Kidney epithelial cell (primary cell): ENCODE measurements around the gene CPA4. TPM values are rescaled to one million over a fixed set of nuclear protein-coding genes. Genes with fewer than 3 reads are reported as not detected.

Experiments
- DNase-seq: peaks from one replicate; pipeline ENCODE4 v3.0.0-alpha.2; 2010; ENCODE audit warnings: low read depth
- H3K27me3 ChIP-seq: 2 replicates; pipeline ENCODE4 v1.6.0; 2011; ENCODE audit warnings: low read length; ENCODE audit not compliant: control insufficient read depth, insufficient read depth
- H3K36me3 ChIP-seq: 2 replicates; pipeline ENCODE4 v1.5.1; 2011; ENCODE audit warnings: low read length; ENCODE audit not compliant: control insufficient read depth, insufficient read depth
- H3K4me3 ChIP-seq: 2 replicates; pipeline ENCODE4 v1.5.1; 2011; ENCODE audit warnings: low read depth, mild to moderate bottlenecking, control low read depth, low read length
- CTCF ChIP-seq: IDR thresholded peaks from 2 replicates; pipeline ENCODE4 v1.5.1; 2011; ENCODE audit warnings: mild to moderate bottlenecking, moderate library complexity, low read length, control low read depth, inconsistent platforms; ENCODE audit not compliant: insufficient read depth, poor library complexity, severe bottlenecking
- total RNA-seq: library from RNA; depleted of rRNA; stranded (reverse); fragments of >200 nt; gene quantifications from 2 replicates; pipeline ENCODE4 v1.2.3, GENCODE V29; 2015

The CPA4 gene
- total RNA-seq, 1 donor from 2014 or later, result 0.25 TPM

GRCh38 chr7:130338233-130338632 is 45.3 kb downstream of the CPA4 start:
- Histone ChIP-seq H3K4me3 (no peak overlapping the region), H3K36me3 (no peaks in the 10 kb centered on the region), H3K27me3 (no peaks in the 10 kb centered on the region)
- DNase-seq, result no peak
- no peak for TF ChIP-seq CTCF

DNA sequence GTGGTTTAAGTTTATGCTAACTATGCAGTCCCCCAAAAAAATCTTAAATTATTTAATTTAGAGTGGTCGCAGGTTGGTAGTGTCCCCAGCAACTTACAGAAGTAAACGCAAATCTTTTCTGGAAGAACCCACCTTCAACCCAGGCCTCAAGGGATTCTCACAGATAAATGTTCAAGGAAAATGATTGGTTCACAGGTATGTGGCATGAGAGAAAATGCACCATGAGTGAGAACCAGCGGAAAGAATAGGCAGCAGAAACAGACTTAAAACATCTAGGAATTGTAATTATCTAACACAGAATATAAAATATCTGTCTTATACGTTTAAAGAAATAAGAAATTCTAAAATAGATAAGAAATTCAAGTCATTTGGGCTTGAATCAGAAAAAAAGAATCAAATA is 48.9 kb downstream of the CPA4 start:
- no peak for TF ChIP-seq CTCF
- DNase-seq, result no peak
- H3K4me3 ChIP-seq, result no peak overlapping the region
- H3K27me3 ChIP-seq, result no peaks in the 10 kb centered on the region
- no peaks in the 10 kb centered on the region for H3K36me3 ChIP-seq

- H3K27me3 ChIP-seq, result no peaks in the 10 kb centered on the region
- no peak overlapping the region for H3K4me3 ChIP-seq
- no peaks in the 10 kb centered on the region for H3K36me3 ChIP-seq
- no peak for DNase-seq
- no peak for TF ChIP-seq CTCF
These were observed 49.9 kb downstream of the CPA4 start for GRCh38 chr7:130342701-130343380.

DNA sequence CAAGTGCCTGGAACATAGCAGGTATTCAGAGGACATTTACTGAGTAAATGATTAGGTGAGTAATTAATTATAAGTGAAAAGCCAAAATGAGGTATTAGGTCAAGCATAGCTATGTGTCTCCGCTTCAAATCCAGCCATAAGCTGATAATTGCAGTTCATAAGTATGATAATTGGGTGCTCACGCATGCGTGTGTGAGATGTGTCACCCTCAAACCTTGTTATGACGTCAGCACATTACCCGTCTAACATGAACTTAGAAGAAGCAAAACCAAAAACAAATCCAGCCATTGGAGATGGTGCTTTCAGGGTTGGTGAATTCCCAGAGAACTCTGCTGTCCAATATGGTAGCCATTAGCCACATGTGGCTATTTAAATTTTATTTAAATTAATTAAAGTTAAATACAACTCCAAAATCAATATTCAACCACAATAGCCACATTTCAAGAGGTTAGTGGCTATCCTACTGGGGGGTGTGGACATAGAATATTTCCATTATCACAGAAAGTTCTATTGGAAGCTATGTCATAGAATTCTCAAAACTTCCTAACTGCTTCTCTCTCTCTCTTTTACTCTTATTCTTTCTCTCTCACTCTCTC is 51.4 kb downstream of the CPA4 start, which contains the start of gene CPA5:
Gene CPA5 (plus strand): TSS at position 546 of the 596 bp plus-strand sequence. CDS start 1,670 bp downstream, outside the sequence.
- no peak for DNase-seq
- no peak for TF ChIP-seq CTCF
- no peak within 1 kb of the TSS for H3K4me3 ChIP-seq
- no peaks in the 10 kb centered on the region for H3K27me3 ChIP-seq
- no peaks in the 10 kb centered on the region for H3K36me3 ChIP-seq

DNA sequence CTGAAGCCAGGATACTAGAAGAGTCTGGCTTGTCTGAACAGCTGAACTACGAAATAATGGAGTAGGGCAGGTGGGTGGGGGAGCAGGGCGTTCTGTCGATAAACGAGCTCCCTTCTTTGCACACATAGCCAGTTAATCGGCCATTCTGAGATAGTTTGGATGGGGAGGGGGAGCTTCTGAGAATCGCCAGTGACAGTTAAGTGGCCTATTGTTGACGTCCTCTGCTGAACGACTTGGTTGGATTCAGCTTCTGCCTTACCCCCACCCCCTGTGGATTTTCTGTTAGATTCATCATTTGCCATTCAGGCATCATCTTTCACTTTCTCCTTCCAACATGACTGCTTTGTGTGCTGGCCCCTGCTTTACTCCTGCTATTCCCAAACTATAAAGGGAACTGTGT is 52.2 kb downstream of the CPA4 start:
- no peak for TF ChIP-seq CTCF
- no peak for DNase-seq
- Histone ChIP-seq H3K27me3 (no peaks in the 10 kb centered on the region), H3K36me3 (no peaks in the 10 kb centered on the region), H3K4me3 (no peak overlapping the region)
